GM10847 (cell line): ENCODE data around the gene B3GALT6.

ENCODE experiments used
- POLR2A ChIP-seq: IDR thresholded peaks from 2 replicates; pipeline ENCODE4 v1.6.1; 2011; ENCODE audit not compliant: insufficient read length; ENCODE audit errors: extremely low read depth

Gene B3GALT6

GRCh38 chr1:1232208-1232795 is at the start of gene B3GALT6:
Gene B3GALT6, plus strand, starts transcription at chr1:1232237. Its CDS starts 42 bp downstream, at chr1:1232279.
- TF ChIP-seq POLR2A, result peak; percentile 36

DNA sequence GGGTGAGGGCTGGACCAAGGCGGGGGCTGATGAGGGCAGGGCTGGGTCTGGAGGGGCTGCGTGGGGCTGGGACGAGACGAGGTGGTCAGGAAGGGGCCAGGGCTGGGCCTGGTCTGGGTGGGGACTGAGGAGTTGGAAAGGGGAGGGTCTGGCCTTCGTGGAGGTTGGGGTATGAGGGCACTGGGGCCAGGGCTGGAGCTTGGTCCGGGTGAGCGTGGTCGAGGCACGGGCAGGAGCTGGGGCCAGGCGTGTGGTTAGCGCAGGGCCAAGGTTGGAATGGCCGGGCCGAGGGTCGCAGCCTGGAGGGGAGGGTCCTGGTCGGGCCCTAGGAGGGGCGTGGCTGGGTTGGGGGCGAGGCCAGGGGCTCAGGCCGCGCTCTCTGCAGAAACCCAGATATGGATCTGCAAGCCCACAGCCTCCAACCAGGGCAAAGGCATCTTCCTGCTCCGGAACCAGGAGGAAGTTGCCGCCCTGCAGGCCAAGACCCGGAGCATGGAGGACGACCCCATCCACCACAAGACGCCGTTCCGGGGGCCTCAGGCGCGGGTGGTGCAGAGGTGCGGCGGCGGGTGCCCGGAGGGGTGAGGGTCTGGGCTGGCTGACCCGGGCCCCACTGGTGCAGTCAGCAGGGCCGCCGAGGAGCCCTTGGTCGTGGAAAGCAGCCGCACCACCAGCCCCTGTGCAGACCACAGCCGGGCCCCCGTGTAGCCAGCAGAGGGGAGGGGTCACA is 49.4 kb upstream of the B3GALT6 start:
- TF ChIP-seq POLR2A, result no peak

GRCh38 chr1:1183221-1183747 is 48.8 kb upstream of the B3GALT6 start:
- no peak for TF ChIP-seq POLR2A

GRCh38 chr1:1183833-1184775 is 47.9 kb upstream of the B3GALT6 start:
- no peak for TF ChIP-seq POLR2A

- no peak for TF ChIP-seq POLR2A
These were observed 46.8 kb upstream of the B3GALT6 start for GRCh38 chr1:1185101-1185765.

DNA sequence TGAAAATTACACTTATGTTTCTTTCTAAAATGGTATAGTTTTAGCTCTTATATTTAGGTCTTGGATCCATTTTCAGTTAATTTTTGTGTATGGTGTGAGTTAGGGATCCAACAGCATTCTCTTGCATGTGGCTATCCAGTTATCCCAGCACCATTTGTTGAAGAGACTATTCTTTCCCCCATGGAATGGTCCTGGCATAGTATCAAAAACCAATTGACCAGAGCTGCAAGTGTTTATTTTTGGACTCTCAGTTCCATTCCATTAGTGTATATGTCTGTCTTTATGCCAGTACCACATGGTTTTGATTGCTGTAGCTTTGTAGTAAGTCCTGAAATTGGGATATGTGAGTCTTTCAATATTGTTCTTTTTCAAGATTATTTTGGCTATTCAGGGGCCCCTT is 44.1 kb upstream of the B3GALT6 start:
- TF ChIP-seq POLR2A, result no peak

GRCh38 chr1:1189111-1189510 is 42.9 kb upstream of the B3GALT6 start:
- no peak for TF ChIP-seq POLR2A

- TF ChIP-seq POLR2A, result no peak
These were observed 40.3 kb upstream of the B3GALT6 start for GRCh38 chr1:1191734-1192133.

DNA sequence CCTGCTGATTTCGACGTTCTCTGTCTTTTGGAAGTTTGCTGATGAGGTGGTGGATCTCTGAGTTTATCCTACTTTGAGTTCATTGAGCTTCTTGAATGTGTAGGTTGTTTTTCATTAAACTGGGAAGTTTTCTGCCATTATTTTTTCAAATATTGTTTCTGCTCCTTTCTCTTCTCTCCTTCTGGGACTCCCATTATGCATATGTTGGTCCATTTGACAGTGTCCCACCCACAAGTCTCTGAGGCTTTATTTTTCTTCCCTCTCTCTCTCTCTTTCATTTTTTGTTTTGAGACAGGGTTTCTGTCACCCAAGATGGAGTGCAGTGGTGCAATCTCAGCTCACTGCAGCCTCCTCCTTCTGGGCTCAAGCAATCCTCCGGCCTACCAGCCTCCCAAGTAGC is 37.3 kb upstream of the B3GALT6 start:
- no peak for TF ChIP-seq POLR2A

- TF ChIP-seq POLR2A, result no peak
These were observed 35.4 kb upstream of the B3GALT6 start for GRCh38 chr1:1196431-1197187.

- no peak for TF ChIP-seq POLR2A
These were observed 34.9 kb upstream of the B3GALT6 start for GRCh38 chr1:1197188-1197500.

DNA sequence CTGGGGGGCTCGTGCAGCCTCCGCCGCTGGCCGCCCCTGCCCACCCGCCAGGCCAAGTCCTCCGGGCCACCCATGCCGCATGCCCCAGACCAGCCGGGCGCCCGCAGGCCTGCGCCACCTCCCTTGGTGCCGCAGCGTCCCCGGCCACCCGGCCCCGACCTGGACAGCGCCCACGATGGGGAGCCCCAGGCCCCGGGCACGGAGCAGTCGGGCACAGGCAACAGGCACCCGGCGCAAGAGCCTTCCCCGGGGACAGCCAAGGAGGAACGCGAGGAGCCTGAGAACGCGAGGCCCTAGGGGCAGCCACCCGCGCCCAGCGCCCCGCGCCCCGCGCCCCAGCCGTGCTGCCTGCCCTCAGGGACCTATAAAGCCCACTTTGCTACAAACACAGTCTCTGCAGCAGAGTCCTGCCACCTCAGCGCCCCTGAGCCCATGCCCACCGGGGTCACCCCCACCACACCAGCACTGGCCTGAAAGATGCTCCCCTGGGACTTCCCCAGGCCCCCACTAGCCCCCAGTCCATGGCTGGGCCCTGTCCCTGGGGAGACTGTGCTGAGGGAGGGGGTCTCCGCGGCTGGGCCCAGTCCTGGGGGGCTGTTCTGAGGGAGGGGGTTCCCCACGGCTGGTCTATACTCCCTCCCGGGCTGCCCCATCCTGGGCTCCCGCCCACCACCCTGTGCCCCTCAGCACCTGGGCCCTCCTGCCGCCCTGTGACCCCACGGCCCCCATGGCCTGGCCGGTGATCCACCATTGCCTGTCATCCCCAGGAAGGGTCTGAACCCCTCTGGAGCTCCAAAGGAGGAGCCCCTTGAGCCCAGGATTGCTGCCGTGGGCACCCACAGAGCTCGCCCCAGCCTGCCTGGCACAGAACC is 34.2 kb upstream of the B3GALT6 start:
- no peak for TF ChIP-seq POLR2A

DNA sequence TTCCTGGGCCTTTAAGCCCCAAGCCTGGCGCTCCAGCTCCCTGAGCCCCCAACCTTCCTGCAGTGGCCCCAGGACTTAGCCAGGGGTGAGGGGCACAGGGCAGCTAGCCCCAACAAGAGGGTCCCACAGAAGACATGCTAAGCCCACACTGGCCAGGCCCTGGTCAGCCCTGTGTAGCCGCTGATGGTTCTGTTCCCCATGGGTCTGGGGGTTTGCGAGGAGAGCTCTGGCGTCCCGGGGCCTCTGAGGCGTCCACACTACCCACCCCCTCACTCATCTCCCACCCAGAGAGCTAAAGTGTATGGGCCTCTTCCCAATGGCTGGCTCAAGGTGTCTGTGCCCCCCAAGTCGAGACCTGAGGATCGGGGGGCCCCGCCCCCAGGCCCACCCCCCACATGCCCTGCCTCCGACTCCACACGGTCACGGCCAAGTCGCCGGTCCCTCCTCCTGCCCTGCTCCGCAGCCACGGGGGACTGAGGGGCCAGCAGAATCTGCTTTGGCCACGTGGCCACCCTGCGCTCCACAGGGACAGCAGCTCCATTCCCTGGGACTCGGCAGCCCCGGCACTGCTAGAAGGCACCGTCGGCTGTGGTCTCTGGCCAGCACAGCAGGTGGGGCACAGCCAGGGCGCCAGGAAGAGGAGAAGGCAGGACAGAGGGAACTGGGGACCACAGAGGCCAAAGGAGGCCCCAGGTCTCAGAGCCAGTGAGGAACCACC is 33.5 kb upstream of the B3GALT6 start:
- TF ChIP-seq POLR2A, result no peak
